Osteoblast (primary cell): ENCODE results near the gene RASD2. TPM values are rescaled to one million over a fixed set of nuclear protein-coding genes. Genes with fewer than 3 reads are reported as not detected.
A peak's percentile ranks its signal among the peaks of the same experiment; 100 is the strongest.
"Not testable (repeated sequence)": the region's sequence is repeated elsewhere in the genome, so short reads cannot be mapped to it uniquely, and the experiment has no call there.

Source experiments
- DNase-seq: peaks from one replicate; pipeline ENCODE4 v3.0.0; 2011; ENCODE audit warnings: low spot score, mixed read lengths; ENCODE audit not compliant: insufficient read length; ENCODE audit errors: missing footprints
- H2AFZ ChIP-seq: 2 replicates; pipeline ENCODE4 v1.6.0; 2011; ENCODE audit warnings: mild to moderate bottlenecking, low read length
- H3K27ac ChIP-seq: 2 replicates; pipeline ENCODE4 v1.5.1; 2011; ENCODE audit warnings: mild to moderate bottlenecking, low read depth, low read length, moderate library complexity
- H3K27me3 ChIP-seq: 2 replicates; pipeline ENCODE4 v1.6.0; 2012; ENCODE audit warnings: mild to moderate bottlenecking, control low read depth, inconsistent platforms, low read length, moderate library complexity; ENCODE audit not compliant: insufficient read depth
- H3K36me3 ChIP-seq: 2 replicates; pipeline ENCODE4 v1.5.1; 2011; ENCODE audit warnings: mild to moderate bottlenecking, low read length, control low read depth, moderate library complexity; ENCODE audit not compliant: insufficient read depth
- H3K4me1 ChIP-seq: 2 replicates; pipeline ENCODE4 v1.5.1; 2011; ENCODE audit warnings: mild to moderate bottlenecking, low read length, control low read depth, moderate library complexity; ENCODE audit not compliant: insufficient read depth
- H3K4me2 ChIP-seq: 2 replicates; pipeline ENCODE4 v1.6.0; 2011; ENCODE audit warnings: mild to moderate bottlenecking, low read length; ENCODE audit not compliant: insufficient read depth
- H3K4me3 ChIP-seq: fragments of 200-600 bp; sonication (generic); 3 replicates; pipeline ENCODE4 v1.5.1; 2012; ENCODE audit warnings: mild to moderate bottlenecking, low read length, inconsistent platforms; ENCODE audit not compliant: insufficient read depth
- H3K79me2 ChIP-seq: 2 replicates; pipeline ENCODE4 v1.6.0; 2012; ENCODE audit warnings: mild to moderate bottlenecking, low read length, control low read depth, inconsistent platforms; ENCODE audit not compliant: insufficient read depth
- H3K9me3 ChIP-seq: 2 replicates; pipeline ENCODE4 v1.5.1; 2011; ENCODE audit warnings: low read depth, low read length, control low read depth
- H4K20me1 ChIP-seq: 2 replicates; pipeline ENCODE4 v1.6.0; 2012; ENCODE audit warnings: mild to moderate bottlenecking, low read length, control low read depth; ENCODE audit not compliant: insufficient read depth
- total RNA-seq: library from RNA; depleted of rRNA; stranded (reverse); fragments of >200 nt; gene quantifications from 2 replicates; pipeline ENCODE4 v1.2.3, GENCODE V29; 2012
- TF ChIP-seq, protein P1 (sequence below): IDR thresholded peaks from 2 replicates; pipeline ENCODE4 v1.5.1; 2011; ENCODE audit warnings: mild to moderate bottlenecking, low read depth, low read length, moderate library complexity; ENCODE audit errors: extremely low read depth

The RASD2 gene
- total RNA-seq: under 0.01 and 0.29 TPM in 2 replicates

DNA sequence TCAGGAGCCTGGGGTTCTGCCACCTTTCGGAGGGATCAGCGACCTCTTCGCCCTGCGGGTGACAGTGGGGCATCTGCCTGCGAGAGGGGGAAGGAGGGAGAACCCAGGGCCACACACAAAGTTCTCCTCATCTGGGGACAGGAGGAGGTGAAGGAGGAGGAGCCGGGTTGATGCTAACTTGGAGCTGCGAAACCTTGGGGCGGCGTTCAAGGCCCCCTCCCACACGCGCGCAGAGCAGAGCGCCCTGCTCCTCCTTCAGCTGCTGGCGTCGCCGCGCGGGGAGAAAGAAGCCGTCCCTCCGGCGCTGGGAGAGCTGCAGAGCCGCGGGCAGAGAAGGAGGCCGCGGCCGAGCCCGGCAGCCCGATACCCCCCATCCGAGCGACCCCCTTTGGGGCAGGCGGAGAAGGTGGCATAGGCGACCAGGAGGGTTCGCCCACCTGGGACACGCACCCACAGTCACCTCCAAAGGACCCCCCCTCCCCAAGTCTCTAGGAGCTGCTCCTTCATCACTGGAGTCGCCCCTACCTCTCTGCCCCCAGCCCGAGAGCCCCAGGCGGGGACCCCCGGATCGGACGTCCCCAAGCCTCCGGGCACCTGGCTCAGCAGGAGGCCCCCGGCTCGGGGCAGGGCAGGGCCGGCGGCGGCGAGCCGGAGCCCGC is at the start of gene RASD2:
TSS of gene RASD2 (plus strand) at position 237 of the 659 bp plus-strand sequence. CDS start 5,979 bp downstream, outside the sequence.
- Histone ChIP-seq H3K4me3 (peak within 1 kb of the TSS; percentile 69), H3K36me3 (no peaks in the 10 kb centered on the region), H4K20me1 (peaks cover 4% of the 10 kb centered on the region), H3K9me3 (no peaks in the 10 kb centered on the region), H3K4me1 (peaks cover 26% of the 10 kb centered on the region), H2AFZ (peak within 1 kb of the TSS; percentile 76), H3K79me2 (no peaks in the 10 kb centered on the region), H3K27ac (no peak within 1 kb of the TSS), H3K27me3 (peaks cover 11% of the 10 kb centered on the region), H3K4me2 (peak within 1 kb of the TSS; percentile 93)
- peak; percentile 87 for DNase-seq
- TF ChIP-seq, protein P1, sequence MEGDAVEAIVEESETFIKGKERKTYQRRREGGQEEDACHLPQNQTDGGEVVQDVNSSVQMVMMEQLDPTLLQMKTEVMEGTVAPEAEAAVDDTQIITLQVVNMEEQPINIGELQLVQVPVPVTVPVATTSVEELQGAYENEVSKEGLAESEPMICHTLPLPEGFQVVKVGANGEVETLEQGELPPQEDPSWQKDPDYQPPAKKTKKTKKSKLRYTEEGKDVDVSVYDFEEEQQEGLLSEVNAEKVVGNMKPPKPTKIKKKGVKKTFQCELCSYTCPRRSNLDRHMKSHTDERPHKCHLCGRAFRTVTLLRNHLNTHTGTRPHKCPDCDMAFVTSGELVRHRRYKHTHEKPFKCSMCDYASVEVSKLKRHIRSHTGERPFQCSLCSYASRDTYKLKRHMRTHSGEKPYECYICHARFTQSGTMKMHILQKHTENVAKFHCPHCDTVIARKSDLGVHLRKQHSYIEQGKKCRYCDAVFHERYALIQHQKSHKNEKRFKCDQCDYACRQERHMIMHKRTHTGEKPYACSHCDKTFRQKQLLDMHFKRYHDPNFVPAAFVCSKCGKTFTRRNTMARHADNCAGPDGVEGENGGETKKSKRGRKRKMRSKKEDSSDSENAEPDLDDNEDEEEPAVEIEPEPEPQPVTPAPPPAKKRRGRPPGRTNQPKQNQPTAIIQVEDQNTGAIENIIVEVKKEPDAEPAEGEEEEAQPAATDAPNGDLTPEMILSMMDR: no peak

GRCh38 chr22:35491061-35491907 is 49.3 kb upstream of the RASD2 start:
- not testable (repeated sequence) for H3K4me1 ChIP-seq, H3K27me3 ChIP-seq, H2AFZ ChIP-seq, H3K27ac ChIP-seq, H3K36me3 ChIP-seq, H3K79me2 ChIP-seq, H4K20me1 ChIP-seq, H3K4me2 ChIP-seq, H3K9me3 ChIP-seq, H3K4me3 ChIP-seq
- DNase-seq: peak; percentile 61

GRCh38 chr22:35491908-35492380 is 48.7 kb upstream of the RASD2 start:
- Histone ChIP-seq H3K79me2 (no peaks in the 10 kb centered on the region), H3K9me3 (no peaks in the 10 kb centered on the region), H3K27ac (no peak overlapping the region), H3K4me3 (no peak overlapping the region), H3K4me1 (no peaks in the 10 kb centered on the region), H4K20me1 (no peaks in the 10 kb centered on the region), H2AFZ (no peak overlapping the region), H3K36me3 (no peaks in the 10 kb centered on the region), H3K4me2 (no peak overlapping the region), H3K27me3 (peaks cover 4% of the 10 kb centered on the region)
- no peak for DNase-seq
- TF ChIP-seq, protein P1: no peak

DNA sequence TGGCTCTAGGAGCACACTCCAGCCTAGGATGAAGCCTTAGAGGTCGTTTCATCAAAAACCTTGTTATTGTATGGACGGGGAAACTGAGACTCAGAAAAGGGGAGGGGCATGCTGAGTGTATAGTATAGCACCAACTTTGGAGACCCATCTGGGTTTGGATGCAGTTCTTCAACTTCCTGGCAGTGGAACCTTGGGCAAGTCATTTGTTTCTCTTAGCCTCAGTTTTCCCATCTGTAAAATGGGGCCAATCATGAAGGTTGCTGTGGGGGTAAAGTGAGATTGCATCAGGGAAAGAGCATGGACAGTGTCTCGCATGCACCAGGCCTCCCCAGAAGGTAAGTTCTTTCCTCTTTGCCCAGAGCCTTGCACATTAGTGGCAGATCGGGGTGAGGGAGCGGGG is 47.6 kb upstream of the RASD2 start:
- H3K79me2 ChIP-seq: no peaks in the 10 kb centered on the region
- H3K4me3 ChIP-seq: no peak overlapping the region
- TF ChIP-seq, protein P1: no peak
- no peaks in the 10 kb centered on the region for H3K4me1 ChIP-seq
- DNase-seq: no peak
- no peaks in the 10 kb centered on the region for H4K20me1 ChIP-seq
- no peaks in the 10 kb centered on the region for H3K9me3 ChIP-seq
- H3K27me3 ChIP-seq: peaks cover 7% of the 10 kb centered on the region
- no peak overlapping the region for H2AFZ ChIP-seq
- H3K27ac ChIP-seq: no peak overlapping the region
- H3K4me2 ChIP-seq: no peak overlapping the region
- H3K36me3 ChIP-seq: no peaks in the 10 kb centered on the region

GRCh38 chr22:35495711-35496110 is 44.9 kb upstream of the RASD2 start:
- not testable (repeated sequence) for H3K36me3 ChIP-seq, H4K20me1 ChIP-seq, DNase-seq, H3K9me3 ChIP-seq, H3K4me2 ChIP-seq, H3K79me2 ChIP-seq, H3K4me1 ChIP-seq, H2AFZ ChIP-seq, H3K4me3 ChIP-seq, H3K27ac ChIP-seq
- H3K27me3 ChIP-seq: peaks cover 24% of the 10 kb centered on the region
